Lower lobe of right lung (tissue), 2 donors: Measurements from ENCODE around the gene CACNA1E. TPM values are rescaled to one million over a fixed set of nuclear protein-coding genes. Genes with fewer than 3 reads are reported as not detected.
A peak's percentile ranks its signal among the peaks of the same experiment; 100 is the strongest.

Experiments
- ATAC-seq, 2 donors: fragments of 200-7000 bp; cut with Tn5 transposase; one replicate each; pipeline ENCODE4 v1.9.1; 2020 to 2022; ENCODE audit warnings: mild to moderate bottlenecking in 2 of 2, moderate library complexity in 2 of 2
- DNase-seq: peaks from one replicate; pipeline ENCODE4 v3.0.0-alpha.2; 2020
- H3K27ac ChIP-seq: fragments of 200-600 bp; one replicate; pipeline ENCODE4 v1.8.0; 2022
- H3K27me3 ChIP-seq: fragments of 200-600 bp; one replicate; pipeline ENCODE4 v1.8.0; 2022; ENCODE audit warnings: low read depth
- H3K36me3 ChIP-seq: fragments of 200-600 bp; one replicate; pipeline ENCODE4 v1.8.0; 2022; ENCODE audit warnings: mild to moderate bottlenecking
- H3K4me1 ChIP-seq: fragments of 200-600 bp; one replicate; pipeline ENCODE4 v1.8.0; 2022
- H3K4me3 ChIP-seq: fragments of 200-600 bp; one replicate; pipeline ENCODE4 v1.8.0; 2022; ENCODE audit warnings: mild to moderate bottlenecking
- H3K9me3 ChIP-seq: fragments of 200-600 bp; one replicate; pipeline ENCODE4 v1.8.0; 2022
- intact Hi-C: fragments of 100-400 bp; cut with DNase I; formaldehyde crosslinking; loops from one replicate; pipeline ENCODE4 v1.11.0; 2022
- total RNA-seq: library from RNA; stranded (reverse); fragmentation: NEBNext Ultra II Directional; extraction: Animal tissue kit (Norgen Biotek cat#: 25700); gene quantifications from one replicate; pipeline ENCODE4 v1.2.1, GENCODE V29; 2021
- TF ChIP-seq, protein P1 (sequence below): fragments of 200-600 bp; IDR thresholded peaks from one replicate; pipeline ENCODE4 v1.8.0; 2022; ENCODE audit warnings: antibody characterized with exemption, mild to moderate bottlenecking
- donor health status: DM: no; HTN: yes; CAD: no; lungs with severe emphysema.

The CACNA1E gene
- total RNA-seq, 1 donor from 2014 or later = 0.27 TPM

DNA sequence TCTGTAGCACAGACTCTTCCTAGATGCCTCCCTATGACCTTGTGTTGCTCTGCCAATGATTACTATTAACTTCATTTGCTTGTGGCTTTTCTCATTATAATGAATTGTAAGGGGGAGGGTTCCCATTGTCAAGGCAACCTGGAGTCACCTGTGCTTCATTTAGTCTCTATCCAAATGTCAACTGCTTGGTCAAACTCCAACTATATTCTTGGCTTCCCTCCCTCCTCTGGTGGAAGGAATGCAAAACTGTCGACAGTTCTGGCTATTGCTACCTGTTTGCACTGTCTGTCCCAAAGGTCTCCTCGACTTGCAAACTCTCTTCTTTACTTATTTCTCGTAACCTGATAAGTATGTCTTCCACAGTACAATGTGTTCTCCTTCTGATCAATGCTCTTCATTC is 100.3 kb downstream of the CACNA1E start:
- ATAC-seq = peak in 1 of 2 donors; percentile 47
- no peak for DNase-seq
- TF ChIP-seq, protein P1, sequence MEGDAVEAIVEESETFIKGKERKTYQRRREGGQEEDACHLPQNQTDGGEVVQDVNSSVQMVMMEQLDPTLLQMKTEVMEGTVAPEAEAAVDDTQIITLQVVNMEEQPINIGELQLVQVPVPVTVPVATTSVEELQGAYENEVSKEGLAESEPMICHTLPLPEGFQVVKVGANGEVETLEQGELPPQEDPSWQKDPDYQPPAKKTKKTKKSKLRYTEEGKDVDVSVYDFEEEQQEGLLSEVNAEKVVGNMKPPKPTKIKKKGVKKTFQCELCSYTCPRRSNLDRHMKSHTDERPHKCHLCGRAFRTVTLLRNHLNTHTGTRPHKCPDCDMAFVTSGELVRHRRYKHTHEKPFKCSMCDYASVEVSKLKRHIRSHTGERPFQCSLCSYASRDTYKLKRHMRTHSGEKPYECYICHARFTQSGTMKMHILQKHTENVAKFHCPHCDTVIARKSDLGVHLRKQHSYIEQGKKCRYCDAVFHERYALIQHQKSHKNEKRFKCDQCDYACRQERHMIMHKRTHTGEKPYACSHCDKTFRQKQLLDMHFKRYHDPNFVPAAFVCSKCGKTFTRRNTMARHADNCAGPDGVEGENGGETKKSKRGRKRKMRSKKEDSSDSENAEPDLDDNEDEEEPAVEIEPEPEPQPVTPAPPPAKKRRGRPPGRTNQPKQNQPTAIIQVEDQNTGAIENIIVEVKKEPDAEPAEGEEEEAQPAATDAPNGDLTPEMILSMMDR = peak; percentile 29
- no peaks in the 10 kb centered on the region for H3K9me3 ChIP-seq
- no peaks in the 10 kb centered on the region for H3K27me3 ChIP-seq
- no peaks in the 10 kb centered on the region for H3K4me1 ChIP-seq
- H3K36me3 ChIP-seq = no peaks in the 10 kb centered on the region
- no peak overlapping the region for H3K27ac ChIP-seq
- intact Hi-C loops = no loop called here
- H3K4me3 ChIP-seq = no peak overlapping the region

- Histone ChIP-seq H3K9me3 (no peaks in the 10 kb centered on the region), H3K27ac (no peak overlapping the region), H3K27me3 (peaks cover 3% of the 10 kb centered on the region), H3K4me1 (no peaks in the 10 kb centered on the region), H3K4me3 (no peak overlapping the region), H3K36me3 (no peaks in the 10 kb centered on the region)
- intact Hi-C loops = no loop called here
- ATAC-seq = peak in 1 of 2 donors; percentile 39
- TF ChIP-seq, protein P1 = no peak
- DNase-seq = no peak
These were observed 104.6 kb downstream of the CACNA1E start for GRCh38 chr1:181587870-181588438.

DNA sequence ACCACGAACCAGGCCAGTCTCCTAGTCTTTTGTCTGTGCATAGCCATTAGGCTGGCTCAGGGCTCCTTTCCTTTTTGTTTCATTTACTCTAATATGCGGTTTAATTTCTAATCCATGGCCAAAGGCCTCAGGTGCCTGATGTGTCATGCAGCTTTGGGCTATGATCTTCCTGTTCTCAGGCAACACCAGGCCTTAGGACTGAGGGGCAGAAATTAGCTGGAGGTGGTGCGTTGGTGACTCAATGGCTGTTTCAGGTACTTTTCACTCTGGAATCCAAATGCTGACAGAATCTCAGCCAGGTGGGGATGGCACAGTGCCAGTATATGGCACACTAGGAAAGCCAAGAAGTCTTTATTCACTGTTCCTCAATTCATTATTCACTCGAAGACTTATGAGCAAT is 105.3 kb downstream of the CACNA1E start:
- H3K36me3 ChIP-seq = no peaks in the 10 kb centered on the region
- DNase-seq (no peak), ATAC-seq (no peak)
- H3K9me3 ChIP-seq = no peaks in the 10 kb centered on the region
- TF ChIP-seq, protein P1 = no peak
- H3K27ac ChIP-seq = no peak overlapping the region
- intact Hi-C loops = no loop called here
- H3K27me3 ChIP-seq = peaks cover 3% of the 10 kb centered on the region
- H3K4me3 ChIP-seq = no peak overlapping the region
- no peaks in the 10 kb centered on the region for H3K4me1 ChIP-seq

GRCh38 chr1:181592255-181592859 is 109.0 kb downstream of the CACNA1E start:
- no peaks in the 10 kb centered on the region for H3K36me3 ChIP-seq
- no peak for DNase-seq
- TF ChIP-seq, protein P1 = no peak
- no peaks in the 10 kb centered on the region for H3K4me1 ChIP-seq
- no peak overlapping the region for H3K27ac ChIP-seq
- ATAC-seq = no peak
- intact Hi-C loops = no loop called here
- H3K27me3 ChIP-seq = peaks cover 3% of the 10 kb centered on the region
- no peaks in the 10 kb centered on the region for H3K9me3 ChIP-seq
- H3K4me3 ChIP-seq = no peak overlapping the region

DNA sequence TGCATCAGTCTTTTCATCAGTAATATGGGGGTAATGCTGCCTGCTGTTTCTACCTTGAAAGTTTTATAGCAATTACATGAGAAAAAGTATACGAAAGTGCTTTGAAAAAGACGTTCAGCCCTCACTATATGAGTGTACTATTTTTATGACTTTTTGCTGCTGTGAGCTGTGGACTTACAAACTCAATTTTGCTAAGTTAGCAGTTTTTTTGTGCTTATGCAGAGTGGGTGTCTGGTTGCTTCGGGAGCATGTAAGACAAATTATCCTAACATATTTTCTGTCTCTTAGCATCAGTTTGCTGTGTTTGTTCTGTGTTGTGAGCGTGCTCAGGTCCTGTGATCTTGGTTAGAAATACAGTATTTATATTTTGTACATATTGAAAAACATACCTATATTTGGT is 109.7 kb downstream of the CACNA1E start:
- intact Hi-C loops = no loop called here
- H3K9me3 ChIP-seq = no peaks in the 10 kb centered on the region
- DNase-seq = no peak
- H3K27ac ChIP-seq = no peak overlapping the region
- no peak overlapping the region for H3K4me3 ChIP-seq
- peaks cover 3% of the 10 kb centered on the region for H3K27me3 ChIP-seq
- H3K4me1 ChIP-seq = no peaks in the 10 kb centered on the region
- H3K36me3 ChIP-seq = no peaks in the 10 kb centered on the region
- ATAC-seq = no peak
- TF ChIP-seq, protein P1 = no peak
